ENCODE results near the gene RNF114.

DNA sequence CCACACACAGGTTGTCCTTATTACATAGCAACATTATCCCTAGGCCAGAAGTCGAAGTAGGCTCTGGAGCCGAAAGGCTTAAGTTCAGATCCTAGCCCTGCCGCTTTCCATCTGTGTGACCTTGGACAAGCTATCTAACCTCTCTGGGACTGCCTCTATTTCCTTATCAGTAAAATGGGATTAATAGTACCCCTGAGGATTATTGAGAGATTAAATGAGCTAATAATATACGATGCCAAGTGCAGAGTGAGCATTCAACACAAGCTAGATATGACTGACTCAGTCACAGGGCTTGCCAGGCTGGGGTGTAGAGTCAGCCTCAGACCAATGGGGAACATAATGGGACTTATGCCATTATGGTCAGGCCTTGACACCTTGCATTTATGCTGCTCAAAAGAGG, 11.9 kb upstream of the RNF114 start:
- TF ChIP-seq RFX5 (IDR thresholded peaks at IDR 0.05; ENCODE audit: low read length) (no peak), GABPA (IDR thresholded peaks at IDR 0.05; ENCODE audit: low read depth) (no peak), CHD2 (IDR thresholded peaks at IDR 0.05; ENCODE audit: low read length, partially characterized antibody) (no peak), POLR2AphosphoS5 (IDR thresholded peaks at IDR 0.05; ENCODE audit: low read depth, low read length) (no peak), EZH2phosphoT487 (IDR thresholded peaks at IDR 0.05; ENCODE audit: borderline replicate concordance, low read depth) (no peak), FOXM1 (IDR thresholded peaks at IDR 0.05; ENCODE audit: low read depth) (no peak), TCF12 (IDR thresholded peaks at IDR 0.05) (no peak)
- TF ChIP-seq, protein P1, sequence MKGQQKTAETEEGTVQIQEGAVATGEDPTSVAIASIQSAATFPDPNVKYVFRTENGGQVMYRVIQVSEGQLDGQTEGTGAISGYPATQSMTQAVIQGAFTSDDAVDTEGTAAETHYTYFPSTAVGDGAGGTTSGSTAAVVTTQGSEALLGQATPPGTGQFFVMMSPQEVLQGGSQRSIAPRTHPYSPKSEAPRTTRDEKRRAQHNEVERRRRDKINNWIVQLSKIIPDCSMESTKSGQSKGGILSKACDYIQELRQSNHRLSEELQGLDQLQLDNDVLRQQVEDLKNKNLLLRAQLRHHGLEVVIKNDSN (IDR thresholded peaks at IDR 0.05; ENCODE audit: borderline replicate concordance, low read depth): no peak
- TF ChIP-seq, protein P2, sequence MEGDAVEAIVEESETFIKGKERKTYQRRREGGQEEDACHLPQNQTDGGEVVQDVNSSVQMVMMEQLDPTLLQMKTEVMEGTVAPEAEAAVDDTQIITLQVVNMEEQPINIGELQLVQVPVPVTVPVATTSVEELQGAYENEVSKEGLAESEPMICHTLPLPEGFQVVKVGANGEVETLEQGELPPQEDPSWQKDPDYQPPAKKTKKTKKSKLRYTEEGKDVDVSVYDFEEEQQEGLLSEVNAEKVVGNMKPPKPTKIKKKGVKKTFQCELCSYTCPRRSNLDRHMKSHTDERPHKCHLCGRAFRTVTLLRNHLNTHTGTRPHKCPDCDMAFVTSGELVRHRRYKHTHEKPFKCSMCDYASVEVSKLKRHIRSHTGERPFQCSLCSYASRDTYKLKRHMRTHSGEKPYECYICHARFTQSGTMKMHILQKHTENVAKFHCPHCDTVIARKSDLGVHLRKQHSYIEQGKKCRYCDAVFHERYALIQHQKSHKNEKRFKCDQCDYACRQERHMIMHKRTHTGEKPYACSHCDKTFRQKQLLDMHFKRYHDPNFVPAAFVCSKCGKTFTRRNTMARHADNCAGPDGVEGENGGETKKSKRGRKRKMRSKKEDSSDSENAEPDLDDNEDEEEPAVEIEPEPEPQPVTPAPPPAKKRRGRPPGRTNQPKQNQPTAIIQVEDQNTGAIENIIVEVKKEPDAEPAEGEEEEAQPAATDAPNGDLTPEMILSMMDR (IDR thresholded peaks at IDR 0.05): no peak
- TF ChIP-seq, protein P3, sequence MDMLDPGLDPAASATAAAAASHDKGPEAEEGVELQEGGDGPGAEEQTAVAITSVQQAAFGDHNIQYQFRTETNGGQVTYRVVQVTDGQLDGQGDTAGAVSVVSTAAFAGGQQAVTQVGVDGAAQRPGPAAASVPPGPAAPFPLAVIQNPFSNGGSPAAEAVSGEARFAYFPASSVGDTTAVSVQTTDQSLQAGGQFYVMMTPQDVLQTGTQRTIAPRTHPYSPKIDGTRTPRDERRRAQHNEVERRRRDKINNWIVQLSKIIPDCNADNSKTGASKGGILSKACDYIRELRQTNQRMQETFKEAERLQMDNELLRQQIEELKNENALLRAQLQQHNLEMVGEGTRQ (IDR thresholded peaks at IDR 0.05; ENCODE audit: borderline replicate concordance, low read depth, low read length): no peak
